GM18520 (cell line): Measurements from ENCODE around the gene FAT1.

Experiments
- ATAC-seq: cut with Tn5 transposase; IDR thresholded peaks from one replicate; pipeline ENCODE4 v1.9.1; 2021; ENCODE audit not compliant: unreplicated experiment

Gene FAT1

DNA sequence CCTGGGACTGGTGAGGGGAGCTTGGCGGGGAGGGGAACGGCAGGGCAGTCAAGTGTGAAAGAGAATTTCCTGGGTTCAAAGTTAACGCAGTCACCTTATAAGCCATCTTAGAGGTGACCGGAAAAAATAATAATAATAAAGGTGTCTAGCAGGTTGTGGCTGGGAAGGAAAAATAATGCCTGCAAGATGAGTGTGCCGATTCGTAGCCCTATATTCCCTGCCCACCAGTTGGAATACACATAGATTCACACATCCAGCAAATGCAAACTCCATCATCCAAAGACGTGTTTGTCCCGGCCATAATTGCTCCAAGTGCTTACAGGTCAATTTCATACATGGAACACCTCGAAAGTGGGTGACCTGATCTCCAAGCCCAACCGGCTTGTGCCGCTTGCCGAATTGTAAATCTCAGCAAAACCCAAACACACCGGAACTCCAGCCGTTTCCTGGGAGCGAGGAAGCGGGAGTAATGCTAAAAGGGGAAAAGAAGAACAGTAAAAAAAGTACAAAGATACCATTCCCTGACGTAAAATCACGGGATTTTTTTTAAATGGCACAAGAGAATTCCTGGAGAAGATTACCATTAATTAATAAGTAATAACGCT, 1.3 kb upstream of the FAT1 start:
- ATAC-seq: no peak

DNA sequence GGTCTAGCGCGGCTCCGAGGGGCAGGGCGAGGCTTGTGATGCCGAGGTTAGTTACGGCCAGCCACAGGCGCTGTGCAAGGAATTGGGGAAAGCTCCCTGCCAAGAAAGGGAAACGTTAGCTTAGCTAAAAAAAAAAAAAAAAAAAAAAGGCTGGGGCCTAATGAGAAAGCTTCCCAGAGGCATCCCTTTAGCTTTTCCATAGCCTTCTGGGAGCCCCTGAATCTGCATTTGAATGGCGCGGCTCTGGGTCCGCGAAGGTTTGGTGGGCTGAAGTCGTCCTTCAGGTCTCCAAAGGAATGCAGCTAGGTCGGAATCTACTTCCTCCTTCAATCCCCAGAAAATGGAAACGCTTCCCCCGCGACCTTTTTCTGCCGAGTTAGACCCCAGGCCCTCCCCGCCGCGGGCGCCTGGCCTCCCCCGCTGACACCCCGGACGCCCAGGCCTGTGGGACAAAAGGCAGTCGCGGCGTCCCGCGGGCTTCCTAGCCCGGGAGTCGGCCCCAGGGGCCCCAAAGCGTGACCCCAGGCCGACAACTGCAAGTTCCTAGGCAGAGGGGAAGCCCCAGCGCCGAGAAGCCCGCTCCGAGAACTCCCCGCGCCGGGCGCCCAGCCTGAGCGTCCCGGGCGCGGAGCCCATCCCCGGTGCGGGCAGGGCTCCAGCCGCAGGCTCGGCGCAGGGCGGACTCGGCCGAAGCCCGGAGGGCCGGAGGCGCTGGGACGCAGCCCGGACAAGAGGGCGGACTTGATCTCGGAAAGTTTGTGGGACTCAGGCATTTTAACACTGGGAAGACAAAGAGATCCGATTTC, 605 bp upstream of the FAT1 start:
- no peak for ATAC-seq

DNA sequence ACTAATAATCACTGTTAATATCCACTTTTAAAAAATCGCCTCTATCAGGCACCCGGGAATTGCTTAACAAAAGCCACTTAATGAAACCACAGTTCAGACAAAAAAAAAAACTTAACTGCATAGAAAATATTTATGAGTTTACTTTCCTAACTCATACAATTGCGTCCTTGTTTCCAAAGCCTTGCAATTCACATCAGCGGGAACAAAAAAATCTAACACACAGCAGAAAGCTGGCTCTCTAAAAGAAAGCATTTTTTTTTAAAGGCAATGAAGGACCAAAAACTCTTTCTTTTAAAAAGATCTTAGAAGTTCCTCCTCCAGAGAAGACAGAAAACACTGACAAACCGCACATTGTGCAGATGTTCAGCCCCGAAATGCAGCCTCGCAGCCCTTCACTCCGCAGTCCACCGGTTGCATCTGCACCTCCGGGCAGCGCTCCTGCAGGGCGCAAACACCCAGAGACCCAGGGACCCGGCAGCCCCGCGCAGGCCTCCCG, 812 bp downstream of the FAT1 start:
- no peak for ATAC-seq

DNA sequence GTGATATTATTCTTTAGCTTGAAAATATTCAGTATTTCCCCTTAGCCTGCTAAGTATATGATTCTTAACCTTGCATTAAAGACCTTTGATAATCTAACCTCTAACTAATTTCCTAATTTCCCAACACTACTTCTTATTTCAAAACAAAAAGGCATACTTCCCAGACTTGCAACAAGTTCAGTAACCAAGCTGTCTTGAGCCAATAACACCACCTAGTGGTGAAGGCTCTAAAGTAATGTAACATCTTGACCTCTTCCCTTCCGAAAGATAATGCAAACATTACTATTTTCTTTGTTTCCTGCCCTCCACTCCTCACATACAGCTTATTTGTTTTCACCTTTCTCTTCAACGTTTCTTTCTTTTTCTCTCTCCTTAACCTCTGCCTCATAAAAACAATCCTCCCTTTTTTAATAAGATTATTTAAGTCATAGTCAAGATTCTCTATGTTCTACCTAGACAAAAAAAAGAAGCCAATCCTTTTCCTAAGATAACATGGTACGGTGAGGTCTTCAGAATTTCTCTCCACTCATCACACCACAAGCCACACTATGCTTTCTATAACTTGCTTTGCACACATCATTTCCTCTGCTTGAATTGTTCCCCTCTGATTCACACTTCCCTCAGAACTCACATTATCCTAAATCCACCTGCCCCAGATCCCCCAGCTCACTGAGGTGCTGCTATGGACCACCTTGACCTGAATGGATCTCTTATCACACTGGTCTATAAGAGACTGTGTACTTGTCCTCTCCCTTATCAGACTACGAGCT, 3.5 kb downstream of the FAT1 start:
- no peak for ATAC-seq

DNA sequence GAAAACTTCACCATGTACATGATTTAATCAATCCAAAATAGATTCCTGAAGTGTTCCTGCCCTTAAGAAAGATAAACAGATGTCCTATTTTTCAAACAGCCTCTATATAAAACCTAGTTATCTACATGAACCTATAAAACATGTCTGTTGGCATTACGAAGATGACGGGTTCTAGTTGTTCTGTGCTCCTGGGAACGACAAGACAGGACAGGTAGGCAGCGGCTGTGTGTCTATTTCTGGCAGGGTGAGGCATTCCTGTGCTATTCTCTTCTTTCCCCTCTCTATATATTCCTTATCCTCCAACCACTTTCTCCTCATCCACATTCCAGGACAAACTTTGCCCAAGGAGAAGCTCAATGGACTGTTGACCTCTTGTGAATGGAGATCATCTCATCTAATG, 6.1 kb downstream of the FAT1 start:
- no peak for ATAC-seq

DNA sequence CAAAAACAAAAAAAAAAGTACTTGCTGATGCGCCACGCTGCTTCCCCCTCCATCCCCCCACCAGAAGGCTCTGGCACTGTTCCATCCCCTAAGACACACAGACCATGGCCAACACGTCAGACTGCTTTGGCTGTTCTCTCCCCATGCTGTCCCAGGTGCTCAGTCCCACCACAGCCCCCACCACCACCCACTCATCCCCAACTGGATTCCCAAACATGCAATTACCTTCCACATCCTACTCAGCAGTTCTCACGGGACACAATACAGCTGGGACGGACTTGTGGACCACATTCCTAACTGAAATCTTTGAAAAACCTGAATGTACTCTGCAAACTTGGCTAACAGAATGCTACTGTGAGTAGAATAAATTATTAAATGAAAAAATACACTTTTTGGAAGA, 8.6 kb downstream of the FAT1 start:
- no peak for ATAC-seq

DNA sequence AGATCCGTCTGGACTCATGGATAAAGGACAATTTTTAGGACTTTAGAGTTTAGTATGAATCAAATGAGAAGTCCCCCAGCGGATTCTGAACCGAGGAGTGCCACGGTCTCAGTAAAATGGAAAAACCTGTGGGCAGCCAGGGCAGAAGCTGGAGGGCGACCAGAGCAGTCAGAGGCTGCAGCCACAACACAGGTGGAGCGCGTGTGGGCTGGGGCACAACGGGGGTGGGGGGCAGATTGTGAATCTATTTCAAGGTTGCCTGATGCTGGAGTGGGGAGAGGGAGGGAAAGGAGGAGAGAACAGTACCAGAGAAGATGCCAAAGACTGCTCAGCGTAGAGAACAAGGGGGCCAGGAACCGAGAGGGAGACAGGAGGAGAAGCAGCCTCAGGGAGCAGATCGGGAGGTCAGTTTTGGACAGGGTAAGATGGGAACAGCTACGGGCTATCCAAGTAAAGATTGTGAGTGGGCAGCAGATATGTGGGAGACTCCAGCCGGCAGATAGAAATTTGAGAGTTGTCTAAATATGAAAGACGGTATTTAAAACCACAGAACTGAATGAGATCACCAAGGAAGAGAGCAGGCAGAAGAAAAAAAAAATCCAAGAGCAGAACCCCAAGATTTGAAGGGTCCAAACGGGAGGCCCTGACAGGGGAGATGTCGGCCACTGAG, 9.5 kb downstream of the FAT1 start:
- no peak for ATAC-seq

DNA sequence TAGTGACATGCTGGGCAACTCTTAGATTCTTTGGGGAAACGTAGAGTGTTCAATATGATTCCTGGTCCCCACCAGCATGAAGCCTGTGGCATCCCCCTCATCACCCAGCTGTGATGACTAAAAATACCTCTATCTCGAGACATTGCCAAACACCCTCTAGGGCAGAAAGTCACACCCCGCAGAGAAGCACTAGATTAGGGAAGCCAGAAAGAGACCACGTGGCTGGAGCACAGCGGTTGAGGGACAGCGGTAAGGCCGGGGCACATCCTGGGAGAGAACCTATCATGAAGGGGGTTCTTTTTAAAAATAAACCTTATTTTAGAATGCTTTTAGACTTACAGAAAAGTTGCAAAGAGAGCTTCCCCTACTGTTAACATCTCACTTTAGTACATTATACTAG, 11.0 kb downstream of the FAT1 start:
- ATAC-seq: no peak

DNA sequence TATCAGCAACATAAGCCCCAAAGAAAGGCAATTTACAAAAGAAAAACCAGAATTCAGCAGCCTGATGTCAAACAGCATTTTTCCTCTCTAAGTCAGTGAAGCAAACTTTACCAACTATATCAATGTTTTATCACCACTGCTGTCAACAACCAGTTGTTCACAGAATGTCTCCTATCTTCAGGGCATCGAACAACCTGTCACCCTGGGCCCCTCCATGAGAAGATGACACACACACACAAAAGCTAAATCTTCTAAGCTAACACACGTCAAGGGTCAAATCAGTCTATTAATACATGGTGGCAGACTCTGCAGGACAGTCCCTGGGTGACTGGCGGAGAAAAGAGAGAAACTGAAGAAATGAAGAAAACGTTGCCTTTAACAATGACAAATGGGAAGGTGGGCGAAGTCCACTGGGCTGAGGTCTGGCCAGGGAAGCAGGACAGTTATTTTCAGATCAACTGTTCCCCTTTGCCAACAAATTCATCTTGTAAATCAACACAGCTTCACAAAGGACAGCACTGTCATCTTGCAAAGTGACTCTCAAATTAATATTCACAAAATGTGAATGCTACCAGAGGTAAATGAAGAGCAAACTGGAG, 13.0 kb downstream of the FAT1 start:
- ATAC-seq: no peak

DNA sequence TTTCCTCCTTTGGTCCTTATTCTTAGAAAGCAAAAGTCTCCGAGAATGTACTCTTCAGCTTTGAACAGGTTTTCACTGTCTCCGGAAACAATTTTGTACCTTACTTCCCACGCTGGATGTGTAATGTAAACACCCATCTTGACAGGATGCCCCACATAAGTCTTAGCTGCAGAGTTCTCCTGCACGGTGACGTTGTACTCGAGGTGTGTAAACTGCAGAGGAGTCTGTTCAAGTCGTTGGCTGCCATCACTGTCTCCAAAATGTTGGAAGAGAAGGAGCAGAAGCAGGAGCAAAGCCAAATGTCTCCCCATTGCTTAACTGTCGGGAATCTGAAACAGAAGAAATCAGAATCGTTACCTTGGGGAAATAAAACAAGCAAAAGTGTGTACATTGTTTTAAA, 14.1 kb downstream of the FAT1 start:
- ATAC-seq: no peak

DNA sequence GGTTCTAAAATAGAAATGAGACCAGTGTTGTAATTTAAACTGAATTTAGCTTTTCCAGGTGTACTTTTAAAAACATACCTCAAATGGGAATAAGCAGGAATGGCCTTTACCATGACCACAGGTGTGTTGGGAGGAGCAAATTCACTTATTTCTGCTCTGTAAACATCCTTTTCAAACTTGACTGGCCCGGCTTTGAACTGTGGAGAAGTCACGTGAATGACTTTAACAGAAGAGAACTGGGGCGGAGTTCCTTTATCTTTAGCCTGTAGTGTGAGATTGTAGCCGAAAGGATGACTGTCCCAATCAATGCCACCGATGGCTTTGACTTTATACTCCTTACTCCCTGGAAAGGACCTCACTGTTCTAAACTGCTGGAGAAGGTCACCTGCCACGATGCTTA, 15.1 kb downstream of the FAT1 start:
- no peak for ATAC-seq

DNA sequence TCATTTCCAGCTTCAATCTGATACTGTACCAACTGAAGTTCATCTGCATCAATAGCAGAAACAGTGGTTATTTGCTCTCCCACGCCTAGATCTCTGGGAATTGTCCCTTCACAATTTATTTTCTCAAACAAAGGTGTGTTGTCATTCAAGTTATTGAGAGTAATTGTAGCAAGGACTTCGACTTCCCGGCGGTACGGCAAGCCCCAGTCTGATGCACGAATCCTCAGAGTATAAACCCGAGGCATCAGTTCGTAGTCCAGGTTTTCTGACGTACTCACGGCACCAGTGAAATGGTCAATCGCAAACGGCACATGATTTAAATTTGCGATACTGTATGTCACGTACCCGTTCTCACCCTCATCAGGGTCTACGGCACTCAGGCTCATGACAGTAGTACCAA, 15.7 kb downstream of the FAT1 start:
- no peak for ATAC-seq

DNA sequence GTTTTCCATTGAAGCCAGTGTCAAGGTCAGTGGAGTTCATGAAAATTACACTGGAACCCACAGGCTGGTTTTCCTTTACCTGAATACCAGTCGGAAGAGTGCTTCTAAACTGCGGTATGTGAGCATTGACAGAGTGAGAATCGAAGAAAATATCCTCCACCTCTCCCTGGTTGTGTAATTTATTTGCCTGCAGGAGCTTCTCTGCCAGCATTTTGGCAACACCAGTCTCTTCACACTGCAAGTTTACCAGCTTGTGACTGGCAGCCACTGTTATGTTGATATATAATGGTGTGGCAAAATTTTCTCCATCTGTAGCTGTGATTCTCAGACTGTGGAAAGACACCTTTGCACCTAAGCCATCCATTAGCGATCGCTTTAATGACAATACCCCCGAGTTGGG, 16.1 kb downstream of the FAT1 start:
- ATAC-seq: no peak

DNA sequence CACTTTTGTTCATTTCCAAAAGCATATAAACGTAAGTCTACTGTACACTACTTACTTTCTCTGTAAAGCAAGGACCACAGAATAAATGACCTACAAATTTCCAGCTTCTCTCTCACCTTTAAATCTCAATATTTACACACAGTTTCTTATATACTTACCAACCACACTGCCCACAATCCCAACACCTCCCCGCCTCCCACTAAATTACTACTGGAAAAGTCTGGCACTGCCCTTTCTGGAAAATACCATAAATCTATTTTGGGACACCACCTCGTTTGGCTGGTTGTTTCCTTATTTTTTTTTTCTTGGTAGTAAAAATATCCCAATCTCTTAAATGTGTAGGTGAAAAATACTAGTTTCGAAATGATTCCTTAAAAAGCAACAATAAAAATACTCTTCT, 19.6 kb downstream of the FAT1 start:
- ATAC-seq: no peak

DNA sequence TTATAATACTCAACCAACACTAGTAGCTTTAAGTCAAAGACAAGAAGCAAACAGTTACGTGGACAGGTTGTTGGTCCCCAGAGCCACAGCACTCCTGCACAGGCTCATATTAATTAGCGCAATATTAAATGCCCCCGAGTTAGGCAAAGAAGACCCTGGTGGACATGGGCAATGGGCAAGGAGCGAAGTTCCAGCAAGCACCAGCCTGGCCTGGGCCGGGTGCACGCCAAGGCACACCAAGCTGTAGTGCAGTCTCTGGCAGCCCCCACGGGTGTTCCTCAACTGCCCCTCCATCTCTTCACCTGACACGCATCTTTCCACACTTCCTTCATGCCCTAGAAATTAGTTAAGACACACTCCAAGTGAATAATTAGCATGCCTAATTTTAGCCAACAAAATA, 20.1 kb downstream of the FAT1 start:
- no peak for ATAC-seq

DNA sequence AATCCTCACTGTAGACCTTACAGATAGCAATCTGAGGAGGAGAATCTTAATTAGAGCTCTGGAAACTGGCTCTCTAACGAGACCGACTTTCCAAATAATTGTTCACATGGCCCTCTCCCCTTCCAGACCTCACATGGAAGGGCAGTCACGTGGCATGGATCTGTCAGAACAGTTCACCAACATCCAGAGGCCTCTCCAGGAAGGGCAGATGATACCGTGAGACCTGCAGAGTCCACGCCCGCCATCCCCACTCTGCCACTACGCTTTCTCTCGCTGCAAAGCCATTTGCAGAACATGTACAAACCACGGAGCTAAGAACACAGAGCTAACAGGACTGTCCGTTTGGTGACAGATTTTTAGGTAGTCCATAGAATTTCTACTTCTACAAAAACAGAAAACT, 20.7 kb downstream of the FAT1 start:
- no peak for ATAC-seq

DNA sequence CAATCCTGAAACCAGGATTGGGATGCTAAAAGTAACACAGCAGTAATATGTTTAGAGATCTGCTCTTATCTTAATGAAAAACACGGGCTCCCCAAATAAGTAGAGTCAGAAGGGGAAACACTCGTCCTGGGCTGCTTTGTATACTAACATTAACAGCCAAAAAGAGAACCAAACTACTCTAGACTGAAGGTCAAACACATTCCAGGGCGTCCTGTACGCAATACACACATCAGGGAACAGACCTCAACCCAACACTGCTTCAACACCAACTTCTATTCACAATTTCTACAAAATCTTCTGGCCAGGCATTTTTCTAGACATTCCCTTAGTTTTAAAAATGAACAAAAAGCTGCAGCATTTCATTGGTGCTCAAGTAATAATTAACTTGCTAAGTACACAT, 21.4 kb downstream of the FAT1 start:
- ATAC-seq: no peak

DNA sequence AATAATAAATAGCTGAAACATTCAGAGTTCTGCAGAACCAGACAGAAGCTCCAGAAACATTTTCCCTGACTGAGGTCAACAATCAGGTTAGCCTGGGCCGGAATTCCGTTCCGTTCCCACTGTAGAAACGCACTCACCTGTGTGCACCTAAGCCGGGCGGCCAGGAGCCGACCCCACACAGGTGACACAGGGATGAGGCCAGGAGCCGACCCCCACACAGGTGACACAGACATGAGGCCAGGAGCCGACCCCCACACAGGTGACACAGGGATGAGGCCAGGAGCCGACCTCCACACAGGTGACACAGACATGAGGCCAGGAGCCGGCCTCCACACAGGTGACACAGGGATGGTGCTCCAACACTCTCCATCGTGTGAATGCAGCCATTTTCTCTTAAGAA, 21.9 kb downstream of the FAT1 start:
- no peak for ATAC-seq

DNA sequence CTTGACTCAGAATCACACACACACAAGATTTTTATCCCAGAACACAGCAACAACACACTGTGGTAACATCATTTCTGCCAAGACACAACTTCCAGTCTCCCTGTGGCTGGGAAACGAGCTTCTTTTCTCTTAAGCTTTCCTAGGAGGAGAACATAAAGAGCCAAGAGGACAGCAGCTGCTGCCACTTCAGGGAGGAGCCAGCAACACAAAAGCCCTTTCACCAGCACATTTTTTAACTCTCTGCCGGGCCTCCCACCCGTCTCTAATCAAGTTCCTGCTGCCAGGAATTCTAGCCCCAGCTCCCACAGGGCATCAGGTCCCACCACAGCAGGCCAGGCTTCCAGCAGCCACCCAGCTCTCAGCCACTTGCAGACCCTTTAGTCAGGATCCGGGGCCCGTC, 22.4 kb downstream of the FAT1 start:
- ATAC-seq: no peak

DNA sequence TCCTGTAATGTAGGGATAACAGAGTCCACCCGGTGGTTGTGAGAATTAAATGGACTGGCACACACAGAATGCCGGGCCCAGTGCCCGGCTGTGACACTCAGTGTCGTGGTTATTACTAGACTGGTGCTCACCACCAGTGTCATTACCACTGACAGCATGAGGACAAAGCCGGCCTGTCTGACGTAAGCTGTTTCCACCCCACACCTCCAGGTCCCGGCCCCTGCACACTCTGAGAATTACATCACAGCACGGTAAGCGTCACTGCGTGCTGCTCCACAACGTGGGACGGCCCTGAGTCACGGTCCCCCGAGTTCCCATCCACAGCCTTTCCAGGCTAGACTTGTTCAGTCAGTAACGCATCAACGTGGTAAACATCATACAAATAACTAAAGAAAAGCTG, 22.9 kb downstream of the FAT1 start:
- no peak for ATAC-seq

DNA sequence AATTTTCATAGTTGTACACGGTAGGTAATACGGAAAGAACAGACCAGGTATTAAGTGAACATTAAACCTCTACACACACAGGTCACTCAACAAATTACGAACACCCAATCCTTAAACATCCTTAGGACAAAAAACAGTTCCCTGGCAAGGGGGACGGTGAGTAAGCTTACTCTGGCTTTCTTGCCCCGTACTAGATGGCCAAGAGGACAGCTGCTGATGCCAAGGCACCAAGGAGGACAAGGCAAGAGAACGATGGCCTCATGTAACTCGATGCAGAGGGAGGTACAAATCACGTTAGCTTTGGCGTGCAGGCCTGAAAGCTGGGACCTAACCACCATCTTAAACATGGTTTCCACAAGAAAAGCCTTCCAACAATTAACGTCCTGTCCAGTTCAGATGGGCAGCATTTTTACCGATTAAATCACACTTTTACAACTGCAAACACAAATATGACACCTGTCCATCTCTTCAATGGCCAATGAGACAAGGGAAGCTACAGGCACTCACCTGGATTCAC, 23.7 kb downstream of the FAT1 start:
- ATAC-seq: no peak
